Neural progenitor cell (in vitro differentiated cells): Measurements from ENCODE around the gene TMEM87A.

Experiments
- CTCF ChIP-seq: fragments of 200-600 bp; sonication (generic); IDR thresholded peaks from 2 replicates; pipeline ENCODE4 v1.5.1; 2017; ENCODE audit warnings: antibody characterized with exemption, mild to moderate bottlenecking
- EZH2phosphoT487 ChIP-seq: fragments of 200-600 bp; sonication (generic); IDR thresholded peaks from 2 replicates; pipeline ENCODE4 v1.6.1; 2017; ENCODE audit warnings: antibody characterized with exemption

- TF ChIP-seq CTCF (no peak), EZH2phosphoT487 (no peak)
Measured at GRCh38 chr15:42178056-42178455, 95.2 kb downstream of the TMEM87A start.
